PC-3 (cell line): Measurements from ENCODE around the gene CCN6. TPM values are rescaled to one million over a fixed set of nuclear protein-coding genes. Genes with fewer than 3 reads are reported as not detected.
A peak's percentile ranks its signal among the peaks of the same experiment; 100 is the strongest.

Experiments
- ATAC-seq: fragments of 200-7000 bp; cut with Tn5 transposase; 2 replicates; pipeline ENCODE4 v1.9.1; 2020; ENCODE audit warnings: mild to moderate bottlenecking, moderate library complexity
- BruUV-seq: library from RNA; stranded (reverse); fragments of 400-500 nt; replicated peaks from 2 replicates; lab custom pipeline; 2021; lab: Mats Ljungman, UMichigan
- CTCF ChIA-PET: fragments of 300-600 bp; sonication (Branson Sonifier 250); formaldehyde crosslinking; loops from one replicate; lab custom pipeline; 2022; ENCODE audit warnings: antibody characterized with exemption; lab: Charles Lee
- POLR2A ChIA-PET: fragments of 300-600 bp; sonication (Branson Sonifier 250); formaldehyde crosslinking; loops from one replicate; lab custom pipeline; 2022; ENCODE audit warnings: antibody characterized with exemption; ENCODE audit not compliant: unreplicated experiment; lab: Charles Lee
- DNase-seq: peaks from one replicate; pipeline ENCODE4 v3.0.0-alpha.2; 2015
- H2AFZ ChIP-seq: fragments of 300-600 bp; sonication (generic); 2 replicates; pipeline ENCODE4 v1.6.0; 2016; ENCODE audit warnings: antibody characterized with exemption, low read length
- H3F3A ChIP-seq: fragments of 300-600 bp; sonication (generic); one replicate; pipeline ENCODE4 v1.6.0; 2017; ENCODE audit warnings: antibody characterized with exemption, low read length, control low read depth, mild to moderate bottlenecking; ENCODE audit not compliant: unreplicated experiment
- H3K27ac ChIP-seq: fragments of 300-600 bp; sonication (generic); 2 replicates; pipeline ENCODE4 v1.5.1; 2016; ENCODE audit warnings: mild to moderate bottlenecking, low read length
- H3K27me3 ChIP-seq: fragments of 300-600 bp; sonication (generic); 2 replicates; pipeline ENCODE4 v1.6.1; 2016; ENCODE audit warnings: low read length, mixed read lengths
- H3K36me3 ChIP-seq: fragments of 300-600 bp; sonication (generic); 2 replicates; pipeline ENCODE4 v1.6.1; 2016; ENCODE audit warnings: low read depth, mixed run types, low read length, mixed read lengths
- H3K4me1 ChIP-seq: fragments of 300-600 bp; sonication (generic); 2 replicates; pipeline ENCODE4 v1.5.1; 2016; ENCODE audit warnings: low read length; ENCODE audit not compliant: insufficient read depth
- H3K4me2 ChIP-seq: fragments of 300-600 bp; sonication (generic); 2 replicates; pipeline ENCODE4 v1.6.0; 2016; ENCODE audit warnings: low read length
- H3K4me3 ChIP-seq: fragments of 300-600 bp; sonication (generic); 2 replicates; pipeline ENCODE4 v1.5.1; 2016; ENCODE audit warnings: mild to moderate bottlenecking, low read length, mixed read lengths
- H3K79me2 ChIP-seq: fragments of 300-600 bp; sonication (generic); 2 replicates; pipeline ENCODE4 v1.6.1; 2017; ENCODE audit warnings: low read length, mixed read lengths
- H3K9ac ChIP-seq: fragments of 300-600 bp; sonication (generic); 2 replicates; pipeline ENCODE4 v1.6.0; 2016; ENCODE audit warnings: mild to moderate bottlenecking, low read length
- H3K9me2 ChIP-seq: fragments of 300-600 bp; sonication (generic); replicated peaks from 2 replicates; pipeline ENCODE4 v1.6.1; 2016; ENCODE audit warnings: mixed run types, low read length, mixed read lengths
- H3K9me3 ChIP-seq: fragments of 300-600 bp; sonication (generic); 2 replicates; pipeline ENCODE4 v1.6.1; 2016; ENCODE audit warnings: low read length, mixed read lengths
- H4K20me1 ChIP-seq: fragments of 300-600 bp; sonication (generic); 2 replicates; pipeline ENCODE4 v1.6.1; 2016; ENCODE audit warnings: low read length, mixed read lengths
- CTCF ChIP-seq: fragments of 300-600 bp; sonication (generic); conservative IDR thresholded peaks from 2 replicates; pipeline ENCODE4 v1.5.1; 2017; ENCODE audit warnings: antibody characterized with exemption, low read depth, mild to moderate bottlenecking, low read length
- EZH2 ChIP-seq: fragments of 300-600 bp; sonication (generic); IDR thresholded peaks from one replicate; pipeline ENCODE4 v1.6.1; 2017; ENCODE audit warnings: antibody characterized with exemption, mild to moderate bottlenecking, low read length; ENCODE audit not compliant: unreplicated experiment
- EZH2phosphoT487 ChIP-seq: fragments of 300-600 bp; sonication (generic); IDR thresholded peaks from 2 replicates; pipeline ENCODE4 v1.6.1; 2018; ENCODE audit warnings: mild to moderate bottlenecking, antibody characterized with exemption, low read length, borderline replicate concordance
- intact Hi-C: fragments of 100-400 bp; cut with micrococcal nuclease; formaldehyde crosslinking; loops from 2 replicates; pipeline ENCODE4 v1.9.0; 2023
- total RNA-seq: library from RNA; depleted of rRNA; stranded (reverse); fragments of >200 nt; gene quantifications from 2 replicates; pipeline ENCODE4 v1.2.3, GENCODE V29; 2014

Gene CCN6
- total RNA-seq, 1 experiment from 2014 or later = not detected

GRCh38 chr6:112015725-112016124 is 38.2 kb upstream of the CCN6 start:
- intact Hi-C loops = no loop called here
- Histone ChIP-seq H3K36me3 (no peaks in the 10 kb centered on the region), H3K4me1 (peaks cover 49% of the 10 kb centered on the region), H3K9me2 (no peaks in the 10 kb centered on the region), H2AFZ (no peak overlapping the region), H3K9ac (peak overlapping the region; percentile 77), H3K9me3 (no peaks in the 10 kb centered on the region), H3K4me3 (no peak overlapping the region), H3F3A (no peaks in the 10 kb centered on the region), H3K27me3 (no peaks in the 10 kb centered on the region), H4K20me1 (no peaks in the 10 kb centered on the region), H3K27ac (peak overlapping the region; percentile 90), H3K79me2 (no peaks in the 10 kb centered on the region), H3K4me2 (peak overlapping the region; percentile 10; the same call in 1 of the 2 replicates)
- POLR2A ChIA-PET = no interaction called here
- CTCF ChIA-PET = no interaction called here
- DNase-seq = peak; percentile 30
- no TSS peak for BruUV-seq
- no peak for TF ChIP-seq EZH2phosphoT487
- TF ChIP-seq CTCF = no peak
- TF ChIP-seq EZH2 = no peak
- peak; percentile 4; the same call in 1 of the 2 replicates for ATAC-seq

- peaks cover 49% of the 10 kb centered on the region for H3K4me1 ChIP-seq
- H3K36me3 ChIP-seq = no peaks in the 10 kb centered on the region
- intact Hi-C loops = no loop called here
- no peaks in the 10 kb centered on the region for H3K79me2 ChIP-seq
- H3K4me2 ChIP-seq = 0 out of 2 replicates have a peak overlapping the region, but pooled peaks have one; percentile 10
- H3K9me2 ChIP-seq = no peaks in the 10 kb centered on the region
- ChIA-PET POLR2A (no interaction called here), CTCF (no interaction called here)
- TF ChIP-seq CTCF (no peak), EZH2phosphoT487 (no peak), EZH2 (no peak)
- H3F3A ChIP-seq = no peaks in the 10 kb centered on the region
- no TSS peak for BruUV-seq
- peak; percentile 76 for ATAC-seq
- peak; percentile 65 for DNase-seq
- peak overlapping the region; percentile 77 for H3K9ac ChIP-seq
- H4K20me1 ChIP-seq = no peaks in the 10 kb centered on the region
- H3K9me3 ChIP-seq = no peaks in the 10 kb centered on the region
- H2AFZ ChIP-seq = no peak overlapping the region
- H3K27ac ChIP-seq = peak overlapping the region; percentile 90
- no peaks in the 10 kb centered on the region for H3K27me3 ChIP-seq
- no peak overlapping the region for H3K4me3 ChIP-seq
Observed at GRCh38 chr6:112016320-112016719, 37.6 kb upstream of the CCN6 start.

GRCh38 chr6:112017169-112017568 is 36.7 kb upstream of the CCN6 start:
- H3F3A ChIP-seq = no peaks in the 10 kb centered on the region
- ATAC-seq (no peak), DNase-seq (no peak)
- H3K27me3 ChIP-seq = no peaks in the 10 kb centered on the region
- H4K20me1 ChIP-seq = no peaks in the 10 kb centered on the region
- no peaks in the 10 kb centered on the region for H3K9me2 ChIP-seq
- peaks cover 49% of the 10 kb centered on the region for H3K4me1 ChIP-seq
- no peaks in the 10 kb centered on the region for H3K36me3 ChIP-seq
- H3K9ac ChIP-seq = peak overlapping the region; percentile 62
- no TSS peak for BruUV-seq
- ChIA-PET CTCF (no interaction called here), POLR2A (interaction anchor here (0.7 kb wide), 1 partner anchor 534 kb away, joined by 3 read pairs; the partner anchor contains the start of gene REV3L)
- TF ChIP-seq EZH2 (no peak), EZH2phosphoT487 (no peak)
- no peak overlapping the region for H3K4me3 ChIP-seq
- no peaks in the 10 kb centered on the region for H3K79me2 ChIP-seq
- H3K27ac ChIP-seq = peak overlapping the region; percentile 90
- H2AFZ ChIP-seq = no peak overlapping the region
- H3K4me2 ChIP-seq = no peak overlapping the region
- H3K9me3 ChIP-seq = no peaks in the 10 kb centered on the region
- intact Hi-C loops = no loop called here
